Left lung (tissue), 10 donors: ENCODE measurements around the gene IER5. TPM values are rescaled to one million over a fixed set of nuclear protein-coding genes. Genes with fewer than 3 reads are reported as not detected.

ENCODE experiments used
- ATAC-seq: fragments of 200-7000 bp; cut with Tn5 transposase; one replicate; pipeline ENCODE4 v1.9.1; 2020; ENCODE audit warnings: moderate library complexity
- DNase-seq, 4 donors: peaks; one replicate each; pipeline ENCODE4 v3.0.0-alpha.2; 2013 to 2020
- H3K27ac ChIP-seq, 2 donors: fragments of 200-600 bp; sonication (generic) in 1 of 2; one replicate each; pipeline versions ENCODE4 v1.5.0 to v1.8.0; 2020 to 2021
- H3K27me3 ChIP-seq, 2 donors: fragments of 200-600 bp; sonication (generic) in 1 of 2; one replicate each; pipeline versions ENCODE4 v1.5.0 to v1.8.0; 2020 to 2021
- H3K36me3 ChIP-seq, 2 donors: fragments of 200-600 bp; sonication (generic) in 1 of 2; one replicate each; pipeline versions ENCODE4 v1.5.0 to v1.8.0; 2020 to 2021
- H3K4me1 ChIP-seq, 2 donors: fragments of 200-600 bp; one replicate each; pipeline ENCODE4 v1.8.0; 2021
- H3K4me3 ChIP-seq, 2 donors: fragments of 200-600 bp; sonication (generic) in 1 of 2; one replicate each; pipeline versions ENCODE4 v1.5.0 to v1.8.0; 2020 to 2021; ENCODE audit warnings: mild to moderate bottlenecking in 1 of 2
- H3K9me3 ChIP-seq, 2 donors: fragments of 200-600 bp; sonication (generic) in 1 of 2; one replicate each; pipeline versions ENCODE4 v1.5.0 to v1.8.0; 2020 to 2021
- intact Hi-C, 2 donors: fragments of 100-400 bp; cut with DNase I; formaldehyde crosslinking; loops; one replicate each; pipeline versions ENCODE4 v1.11.2 to v1.14.2; 2022
- polyA plus RNA-seq, 6 donors: library from polyadenylated mRNA; unstranded; fragments of 120-200 nt; gene quantifications; one replicate each; pipeline ENCODE4 v1.2.1, GENCODE V29; 2013; ENCODE audit not compliant: insufficient read length in 6 of 6
- total RNA-seq, 2 donors: library from RNA; stranded (reverse); fragmentation: NEBNext Ultra II Directional; extraction: Animal tissue kit (Norgen Biotek cat#: 25700); gene quantifications; one replicate each; pipeline ENCODE4 v1.2.1, GENCODE V29; 2021
- TF ChIP-seq, protein P1 (sequence below), 2 donors: fragments of 200-600 bp; sonication (generic) in 1 of 2; IDR thresholded peaks; one replicate each; pipeline versions ENCODE4 v1.5.0 to v1.8.0; 2021; ENCODE audit warnings: antibody characterized with exemption in 2 of 2
- donor health status: DM: no; HTN: yes; CAD: no.
- donor health status: DM: no; HTN: no; CAD: no.

IER5 gene
- total and polyA plus RNA-seq, 8 donors, result 5.3 to 26.6 (median 10.6) TPM

DNA sequence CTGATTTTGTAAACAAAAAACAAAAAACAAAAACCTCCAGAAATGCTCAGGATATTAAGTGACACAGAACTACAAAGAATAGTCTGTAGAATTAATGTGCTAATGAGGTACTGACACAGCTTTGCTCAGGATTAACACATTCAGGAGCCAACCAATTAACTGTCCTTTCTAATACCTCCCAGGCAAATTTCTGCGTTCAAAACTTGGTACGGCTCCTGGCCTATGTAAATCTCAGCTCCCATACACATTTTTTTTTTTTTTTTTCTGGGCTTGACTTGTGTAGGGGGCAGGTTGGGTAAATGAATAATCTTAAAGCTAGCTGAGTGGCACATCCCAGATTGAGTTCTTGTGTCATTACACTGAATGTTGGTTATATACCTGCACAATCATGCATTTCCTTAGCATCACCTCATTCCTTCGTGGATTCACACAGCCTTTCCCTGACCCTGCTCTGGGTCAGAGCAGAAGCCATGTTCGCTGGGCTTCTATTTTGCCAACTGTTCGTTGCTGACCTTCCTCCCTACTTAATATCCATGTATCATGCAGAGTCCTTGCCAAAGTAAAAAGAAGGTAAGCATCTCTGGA is 12.6 kb upstream of the IER5 start:
- intact Hi-C loops, result no loop called here
- DNase-seq, result no peak

DNA sequence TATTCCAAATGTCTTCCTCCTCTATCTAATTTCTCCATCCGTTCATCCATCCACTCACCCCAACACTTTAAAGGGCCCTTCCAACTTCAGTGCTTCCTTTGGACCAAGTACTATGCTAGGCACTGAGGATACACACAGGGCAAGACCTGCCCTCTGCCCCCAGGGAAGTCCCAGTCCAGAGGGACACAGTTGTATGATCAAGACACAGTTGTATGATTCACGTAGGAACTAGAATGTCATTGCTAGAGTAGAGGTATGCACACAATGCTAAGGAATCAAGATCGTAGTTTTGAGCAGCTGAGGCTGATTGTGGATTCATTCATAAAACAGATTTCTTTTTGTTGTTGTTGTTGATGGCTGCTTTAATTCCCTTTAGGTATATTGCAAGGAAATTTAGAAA is 11.6 kb upstream of the IER5 start:
- TF ChIP-seq, protein P1, sequence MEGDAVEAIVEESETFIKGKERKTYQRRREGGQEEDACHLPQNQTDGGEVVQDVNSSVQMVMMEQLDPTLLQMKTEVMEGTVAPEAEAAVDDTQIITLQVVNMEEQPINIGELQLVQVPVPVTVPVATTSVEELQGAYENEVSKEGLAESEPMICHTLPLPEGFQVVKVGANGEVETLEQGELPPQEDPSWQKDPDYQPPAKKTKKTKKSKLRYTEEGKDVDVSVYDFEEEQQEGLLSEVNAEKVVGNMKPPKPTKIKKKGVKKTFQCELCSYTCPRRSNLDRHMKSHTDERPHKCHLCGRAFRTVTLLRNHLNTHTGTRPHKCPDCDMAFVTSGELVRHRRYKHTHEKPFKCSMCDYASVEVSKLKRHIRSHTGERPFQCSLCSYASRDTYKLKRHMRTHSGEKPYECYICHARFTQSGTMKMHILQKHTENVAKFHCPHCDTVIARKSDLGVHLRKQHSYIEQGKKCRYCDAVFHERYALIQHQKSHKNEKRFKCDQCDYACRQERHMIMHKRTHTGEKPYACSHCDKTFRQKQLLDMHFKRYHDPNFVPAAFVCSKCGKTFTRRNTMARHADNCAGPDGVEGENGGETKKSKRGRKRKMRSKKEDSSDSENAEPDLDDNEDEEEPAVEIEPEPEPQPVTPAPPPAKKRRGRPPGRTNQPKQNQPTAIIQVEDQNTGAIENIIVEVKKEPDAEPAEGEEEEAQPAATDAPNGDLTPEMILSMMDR (IDR thresholded peaks at IDR 0.05), result no peak
- Histone ChIP-seq H3K36me3 (no peaks in the 10 kb centered on the region), H3K27ac (no peak overlapping the region), H3K27me3 (no peaks in the 10 kb centered on the region), H3K9me3 (no peaks in the 10 kb centered on the region), H3K4me1 (no peaks in the 10 kb centered on the region), H3K4me3 (no peak overlapping the region)
- DNase-seq (no peak), ATAC-seq (no peak)
- intact Hi-C loops, result no loop called here

More for the DNA sequence above, 12.6 kb upstream of the IER5 start:
- no peak overlapping the region for H3K4me3 ChIP-seq
- no peaks in the 10 kb centered on the region for H3K36me3 ChIP-seq
- TF ChIP-seq, protein P1 (IDR thresholded peaks at IDR 0.05), result no peak
- H3K9me3 ChIP-seq, result no peaks in the 10 kb centered on the region
- H3K4me1 ChIP-seq, result no peaks in the 10 kb centered on the region
- no peaks in the 10 kb centered on the region for H3K27me3 ChIP-seq
- no peak for ATAC-seq
- no peak overlapping the region for H3K27ac ChIP-seq

DNA sequence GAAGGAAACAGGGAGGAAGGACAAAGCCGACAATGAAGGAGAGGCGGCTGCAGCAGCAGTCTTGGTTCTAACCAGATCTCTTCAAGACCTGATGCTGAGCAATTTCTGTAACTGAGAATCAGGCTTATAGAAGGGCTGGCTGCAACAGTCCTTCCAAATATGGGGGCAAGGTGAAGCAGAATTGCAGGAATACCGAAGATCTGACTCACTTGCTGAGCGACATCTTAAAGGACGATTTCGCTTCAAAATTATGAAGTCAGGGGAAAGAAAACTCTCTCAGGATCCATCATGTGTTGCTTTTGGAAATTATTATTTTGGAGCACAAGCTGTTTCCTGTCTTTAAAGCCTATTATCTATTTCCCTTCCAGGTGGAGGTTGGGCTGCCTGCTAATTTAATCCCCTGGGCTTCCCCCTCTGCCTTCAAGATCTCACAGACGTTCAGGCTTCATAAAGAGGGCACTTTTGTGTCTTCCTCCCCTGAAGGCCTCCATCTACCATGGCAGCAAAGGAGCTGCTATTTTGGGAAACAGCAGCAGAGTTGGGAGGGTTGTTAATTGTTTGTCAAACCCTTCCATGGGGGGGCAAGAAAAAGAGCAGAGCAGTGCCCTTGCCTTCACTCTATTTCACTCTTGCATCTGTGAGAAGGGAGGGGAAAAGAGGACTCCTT is 10.8 kb upstream of the IER5 start:
- intact Hi-C loops, result no loop called here
- H3K4me1 ChIP-seq, result no peaks in the 10 kb centered on the region
- H3K27me3 ChIP-seq, result no peaks in the 10 kb centered on the region
- no peaks in the 10 kb centered on the region for H3K36me3 ChIP-seq
- no peaks in the 10 kb centered on the region for H3K9me3 ChIP-seq
- no peak overlapping the region for H3K4me3 ChIP-seq
- ATAC-seq (no peak), DNase-seq (no peak)
- no peak overlapping the region for H3K27ac ChIP-seq
- TF ChIP-seq, protein P1 (IDR thresholded peaks at IDR 0.05), result no peak

DNA sequence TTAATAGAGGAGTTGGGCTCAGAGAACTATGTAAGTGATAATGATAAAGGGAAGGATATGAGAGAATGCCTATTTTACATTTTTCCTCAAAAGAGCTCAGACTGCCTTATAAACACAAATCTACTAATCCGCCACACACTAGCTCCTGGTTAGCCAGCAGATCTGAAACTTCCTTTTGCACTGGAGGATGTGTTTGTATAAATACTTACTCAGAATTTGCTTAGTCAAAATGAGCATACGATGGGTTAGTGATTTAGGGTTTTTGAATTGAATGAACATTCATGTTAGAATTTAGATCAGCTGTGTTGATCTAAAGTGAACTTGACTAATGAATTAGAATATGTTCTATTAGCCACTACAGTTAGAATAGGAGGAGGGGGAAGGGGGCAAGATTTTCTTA is 9.1 kb upstream of the IER5 start:
- Histone ChIP-seq H3K4me1 (peaks cover 0 to 6% of the 10 kb centered on the region in 2 donors), H3K27me3 (no peaks in the 10 kb centered on the region), H3K4me3 (no peak overlapping the region), H3K9me3 (no peaks in the 10 kb centered on the region), H3K36me3 (no peaks in the 10 kb centered on the region), H3K27ac (no peak overlapping the region)
- TF ChIP-seq, protein P1 (IDR thresholded peaks at IDR 0.05), result no peak
- intact Hi-C loops, result no loop called here
- DNase-seq (no peak), ATAC-seq (no peak)

DNA sequence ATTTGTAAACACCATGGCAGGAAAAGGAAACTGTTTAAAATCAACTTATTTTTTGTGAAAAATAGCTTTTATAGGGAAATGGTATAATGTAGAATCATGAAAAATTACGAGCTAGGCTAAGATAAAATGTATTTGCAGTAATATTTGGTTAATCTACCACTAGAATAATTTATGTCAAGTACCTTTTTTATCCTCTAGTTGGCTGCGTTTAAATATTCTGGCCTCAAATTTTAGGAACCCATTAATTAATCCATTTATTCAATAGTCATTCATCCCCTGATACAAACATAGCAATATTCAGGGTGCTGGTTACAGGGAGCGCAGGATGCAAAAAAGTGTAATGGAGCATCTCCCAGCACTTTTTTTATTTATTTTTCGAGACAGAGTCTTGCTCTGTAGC is 8.6 kb upstream of the IER5 start:
- intact Hi-C loops, result no loop called here
- no peaks in the 10 kb centered on the region for H3K36me3 ChIP-seq
- no peaks in the 10 kb centered on the region for H3K9me3 ChIP-seq
- no peak for DNase-seq
- H3K27me3 ChIP-seq, result no peaks in the 10 kb centered on the region
- TF ChIP-seq, protein P1 (IDR thresholded peaks at IDR 0.05), result no peak
- no peak overlapping the region for H3K27ac ChIP-seq
- H3K4me1 ChIP-seq, result peaks cover 0 to 10% of the 10 kb centered on the region in 2 donors
- ATAC-seq, result no peak
- H3K4me3 ChIP-seq, result no peak overlapping the region
